GM21717 (cell line): Measurements from ENCODE around the gene HECTD2.
"Not testable (repeated sequence)": the region's sequence is repeated elsewhere in the genome, so short reads cannot be mapped to it uniquely, and the experiment has no call there.

Experiments used
- ATAC-seq: cut with Tn5 transposase; IDR thresholded peaks from one replicate; pipeline ENCODE4 v1.9.1; 2021; ENCODE audit warnings: mild to moderate bottlenecking, moderate library complexity; ENCODE audit not compliant: unreplicated experiment

HECTD2 gene

DNA sequence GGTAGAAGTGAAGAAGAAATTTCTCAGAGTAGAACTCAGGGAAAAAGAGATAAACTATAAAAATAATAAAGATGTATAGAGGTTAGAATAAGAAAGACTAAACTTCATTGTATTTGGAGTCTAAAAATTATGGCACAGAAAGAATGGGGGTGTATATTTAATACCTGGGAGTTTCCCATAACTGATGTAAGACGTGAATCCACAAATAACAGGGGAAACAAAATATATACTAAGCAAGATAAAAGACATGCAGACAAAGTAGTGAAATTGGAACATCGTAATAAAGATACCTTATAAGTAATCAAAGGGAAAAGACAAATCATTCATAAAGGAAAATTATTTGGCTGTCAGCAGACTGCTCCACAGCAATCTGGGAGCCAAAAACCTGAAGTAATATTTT lies 62.8 kb downstream of the HECTD2 start:
- no peak for ATAC-seq

DNA sequence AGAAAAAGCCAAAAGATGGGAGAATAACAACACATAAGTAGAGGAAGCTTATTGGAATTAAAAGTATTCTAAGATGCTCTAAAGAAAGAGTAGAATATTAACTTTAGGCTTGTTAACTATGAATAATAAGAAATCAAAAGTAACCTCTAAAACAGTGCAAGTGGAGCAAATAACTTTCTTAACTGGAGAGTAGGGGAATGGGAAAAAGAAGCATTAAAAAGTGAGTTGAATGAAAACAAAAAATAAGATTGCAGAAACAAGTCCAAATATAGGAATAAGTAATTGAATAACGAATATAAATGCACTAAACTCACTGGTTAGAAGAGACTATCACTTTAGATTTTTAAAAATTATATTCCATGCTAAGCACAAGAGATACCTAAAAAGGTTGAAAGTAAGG lies 63.9 kb downstream of the HECTD2 start:
- ATAC-seq: no peak

DNA sequence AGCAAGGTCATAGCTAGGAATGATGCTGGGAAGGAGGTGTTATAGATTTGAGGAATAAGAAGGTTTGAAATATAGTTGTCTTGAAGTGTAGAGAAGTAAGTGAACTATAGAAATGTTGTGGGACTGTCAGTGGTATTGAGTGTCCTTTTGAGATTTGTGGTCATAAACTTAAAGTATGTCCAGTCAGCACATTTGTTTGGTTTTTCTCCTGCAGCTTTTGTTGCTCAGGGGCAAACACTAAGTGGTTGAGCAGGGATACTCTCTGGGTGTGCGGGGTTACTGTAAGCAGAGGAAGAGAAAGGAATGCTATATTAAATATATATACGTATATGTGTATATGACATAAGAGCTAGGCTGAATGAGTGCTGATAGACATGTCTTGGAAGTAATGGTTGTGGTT lies 67.1 kb downstream of the HECTD2 start:
- no peak for ATAC-seq

DNA sequence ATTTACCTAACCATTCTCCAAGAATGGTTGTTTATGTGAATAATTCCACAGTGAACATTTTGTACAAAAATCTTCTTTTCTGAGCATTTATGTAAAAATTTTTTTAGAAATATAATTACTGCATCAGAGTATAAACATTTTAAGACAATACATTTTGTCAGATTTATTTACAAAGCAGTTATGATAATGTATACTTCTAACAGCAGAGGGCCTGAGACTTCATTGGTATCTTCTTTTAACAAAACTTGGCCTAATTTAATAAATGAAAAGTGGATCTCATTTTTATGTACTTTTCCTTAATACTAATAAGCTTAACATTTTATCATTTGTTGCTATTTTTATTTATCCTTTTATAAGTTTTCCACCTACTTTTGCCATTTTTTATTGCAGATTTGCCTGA lies 69.4 kb downstream of the HECTD2 start:
- ATAC-seq: no peak

DNA sequence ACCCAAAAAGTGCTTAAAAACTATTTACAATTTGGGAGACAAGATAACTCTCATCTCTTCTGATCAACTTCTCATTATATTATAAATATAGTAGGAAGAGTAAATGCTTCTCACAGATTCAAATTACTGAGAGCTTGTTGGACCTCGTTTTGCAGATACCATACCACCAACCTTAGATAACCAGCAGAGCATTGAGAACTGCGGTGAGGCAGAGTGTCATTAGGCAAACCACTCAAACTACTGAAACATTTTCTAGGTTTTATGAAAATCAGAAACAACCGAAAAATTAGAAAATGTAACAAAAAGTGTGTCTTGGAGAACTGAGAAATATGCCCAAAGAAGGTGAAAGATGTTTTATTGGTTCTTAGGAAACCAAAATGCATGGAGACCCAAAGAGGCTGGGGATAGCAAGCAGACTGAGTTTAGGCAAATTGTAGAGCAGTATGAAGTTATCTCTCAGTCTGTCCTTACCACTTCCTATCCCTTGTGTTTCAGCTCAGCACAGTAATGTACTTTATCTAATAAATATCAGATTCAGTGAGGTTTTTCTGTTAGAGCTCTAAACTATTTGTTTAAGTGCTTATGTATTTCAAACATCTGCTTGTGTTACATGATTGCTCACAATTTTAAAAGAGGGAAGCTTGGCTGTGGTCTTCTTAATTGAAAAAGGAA lies 77.9 kb downstream of the HECTD2 start:
- no peak for ATAC-seq

DNA sequence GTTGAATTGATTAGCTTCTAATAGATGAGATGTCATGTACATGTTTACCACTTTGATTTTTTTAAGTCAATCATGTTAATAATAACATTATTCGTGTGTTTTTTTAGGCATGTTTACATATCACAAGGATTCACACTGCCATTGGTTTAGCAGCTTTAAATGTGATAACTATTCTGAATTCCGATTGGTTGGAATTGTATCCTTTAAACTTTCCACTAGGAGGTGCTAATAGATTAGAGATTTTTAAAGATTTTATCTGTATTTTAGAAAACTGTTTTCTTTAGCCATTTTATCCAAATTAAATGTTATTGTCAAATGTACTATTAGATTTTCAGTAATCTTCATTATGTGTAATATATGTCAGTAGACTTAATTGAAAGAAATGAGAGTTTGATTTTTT lies 83.2 kb downstream of the HECTD2 start:
- ATAC-seq: no peak

DNA sequence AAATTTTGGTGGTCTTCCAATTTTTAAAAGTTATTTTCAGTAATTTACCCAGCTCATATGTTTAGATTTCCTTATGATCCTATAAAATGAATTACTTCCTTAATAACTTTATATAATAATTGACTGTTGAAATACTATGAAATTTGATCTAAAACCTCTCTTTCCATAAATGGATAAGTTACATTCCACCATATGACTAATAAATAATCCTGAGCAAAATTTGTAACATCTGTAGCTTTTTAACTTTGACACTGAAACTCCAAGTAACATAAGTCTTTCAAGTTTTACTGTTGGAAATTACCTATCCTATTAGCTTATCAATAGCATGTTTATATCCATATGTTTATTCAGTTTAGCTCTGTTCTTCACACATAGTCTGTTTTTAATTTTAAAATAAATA lies 85.3 kb downstream of the HECTD2 start:
- no peak for ATAC-seq

DNA sequence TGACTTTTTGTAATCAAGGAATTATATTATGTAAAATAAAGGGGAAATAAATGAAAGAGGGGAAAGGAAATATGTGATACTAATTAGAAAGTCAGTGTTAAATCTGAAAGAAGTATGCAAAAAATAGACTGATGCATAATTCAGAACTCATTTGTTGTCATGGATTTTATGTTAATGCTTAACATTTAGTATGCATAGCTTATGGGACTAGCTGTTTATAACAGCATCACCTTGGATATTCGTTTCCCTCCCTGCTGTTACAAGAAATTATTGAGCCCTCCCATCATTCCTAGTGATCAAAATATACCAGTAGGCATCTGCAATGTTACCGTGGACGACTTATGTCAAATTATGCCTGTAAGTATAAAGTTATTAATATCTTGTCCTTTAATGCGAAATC lies 85.9 kb downstream of the HECTD2 start:
- ATAC-seq: no peak

DNA sequence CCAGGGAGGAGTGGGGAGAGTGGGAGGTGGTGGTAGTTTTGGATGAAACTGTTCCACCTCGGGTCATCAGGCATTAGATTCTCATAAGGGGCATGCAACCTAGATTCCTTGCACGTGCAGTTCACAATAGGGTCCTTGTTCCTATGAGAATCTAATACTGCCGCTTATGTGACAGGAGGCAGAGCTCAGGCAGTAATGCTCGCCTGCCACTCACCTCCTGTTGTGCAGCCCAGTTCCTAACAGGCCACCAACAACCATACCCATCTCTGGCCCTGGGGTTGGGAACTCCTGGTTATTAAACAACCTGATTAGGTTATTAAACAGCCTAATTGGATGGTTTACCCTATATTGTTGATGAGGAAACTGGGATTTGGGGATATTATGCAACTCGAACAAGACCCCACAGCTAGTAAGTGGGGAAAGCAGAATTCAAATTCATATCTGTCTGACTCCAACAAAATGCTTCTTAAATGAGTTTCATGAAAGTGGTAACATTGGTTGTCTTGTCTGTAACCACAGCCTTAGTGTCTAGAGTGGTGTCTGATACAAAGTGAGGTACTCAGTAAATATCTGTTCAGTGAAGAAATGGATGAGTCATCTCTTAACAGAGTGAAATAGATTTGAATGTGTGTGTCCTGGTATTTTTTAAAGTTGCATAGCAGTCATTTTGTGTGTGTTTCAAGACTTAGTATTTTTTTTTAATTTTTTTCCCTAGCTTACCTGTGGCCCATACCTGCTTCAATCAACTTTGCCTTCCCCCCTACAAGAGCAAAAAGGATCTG lies 101.6 kb downstream of the HECTD2 start:
- ATAC-seq: no peak

DNA sequence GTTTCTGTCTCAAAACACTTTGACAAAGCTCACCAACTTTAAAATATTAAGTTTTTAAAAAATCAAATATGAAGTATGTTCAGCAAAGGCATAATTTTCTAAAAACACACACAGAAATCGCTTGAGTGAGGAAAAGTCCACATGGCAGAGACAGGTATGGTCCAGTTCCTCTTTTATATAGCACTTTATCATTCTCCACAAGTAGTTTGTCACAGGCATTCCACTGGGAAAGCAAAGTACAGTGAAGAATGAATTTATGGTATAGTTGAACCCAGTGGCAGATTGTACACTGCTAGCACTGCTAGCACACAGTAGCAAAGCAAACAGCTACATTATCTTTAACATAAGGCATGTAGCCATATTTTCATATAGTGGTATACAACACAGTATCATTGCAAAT lies 102.3 kb downstream of the HECTD2 start:
- ATAC-seq: no peak

DNA sequence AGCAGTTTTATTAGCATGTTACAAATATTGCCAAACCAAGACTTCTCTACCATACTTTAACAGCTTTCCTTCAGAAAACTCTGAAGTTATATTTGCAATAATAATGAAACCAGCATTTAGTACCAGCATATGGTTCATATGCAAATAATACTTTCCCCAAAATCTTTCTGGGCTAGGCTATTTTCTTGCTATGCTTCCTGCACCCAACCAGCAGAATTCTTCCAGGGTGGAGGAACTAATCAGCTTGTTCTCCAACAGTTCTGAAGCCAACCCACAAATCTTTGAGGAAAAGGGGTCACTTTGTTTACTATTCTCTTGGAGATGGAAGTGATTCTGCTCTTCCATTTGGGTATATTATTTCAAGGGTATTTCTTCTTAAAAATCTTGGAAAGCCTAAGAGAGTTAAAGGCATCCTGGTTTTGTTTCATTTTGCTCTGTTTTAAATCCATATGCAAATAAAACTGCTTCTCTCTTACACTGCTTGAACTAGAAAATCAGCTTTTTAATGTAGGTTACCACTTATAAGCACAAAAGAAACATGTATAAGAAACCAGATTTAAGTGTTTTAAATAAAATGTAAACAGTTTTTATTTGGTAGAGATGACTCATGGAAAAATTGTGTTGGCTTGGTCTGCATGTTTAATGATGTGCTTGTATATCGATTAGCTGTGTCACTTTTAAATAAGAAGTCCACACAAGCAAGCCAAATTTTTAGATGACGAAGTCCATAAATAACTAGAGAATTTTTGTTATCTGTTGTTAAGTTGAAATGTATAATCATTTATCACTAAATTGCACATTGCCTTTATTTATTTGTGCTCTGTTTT lies 103.7 kb downstream of the HECTD2 start:
- ATAC-seq: no peak

DNA sequence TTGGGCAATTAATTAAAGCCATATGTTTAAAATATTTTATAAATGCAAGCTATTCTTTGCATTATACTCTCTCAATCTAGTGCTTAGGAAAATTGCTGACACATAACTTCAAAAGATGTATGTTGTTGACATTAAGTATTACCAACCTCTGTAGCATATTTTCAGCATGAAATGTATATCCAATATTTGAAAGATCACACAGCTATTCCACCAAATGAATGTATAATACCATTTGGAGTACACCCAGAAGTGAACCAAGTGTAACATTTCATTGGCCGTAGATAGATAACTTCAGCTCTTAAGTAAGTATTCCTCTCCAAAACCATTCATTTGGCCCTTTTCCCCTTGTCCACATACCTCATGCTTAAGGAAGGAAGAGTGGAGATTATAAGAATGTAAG lies 104.6 kb downstream of the HECTD2 start:
- ATAC-seq: no peak

DNA sequence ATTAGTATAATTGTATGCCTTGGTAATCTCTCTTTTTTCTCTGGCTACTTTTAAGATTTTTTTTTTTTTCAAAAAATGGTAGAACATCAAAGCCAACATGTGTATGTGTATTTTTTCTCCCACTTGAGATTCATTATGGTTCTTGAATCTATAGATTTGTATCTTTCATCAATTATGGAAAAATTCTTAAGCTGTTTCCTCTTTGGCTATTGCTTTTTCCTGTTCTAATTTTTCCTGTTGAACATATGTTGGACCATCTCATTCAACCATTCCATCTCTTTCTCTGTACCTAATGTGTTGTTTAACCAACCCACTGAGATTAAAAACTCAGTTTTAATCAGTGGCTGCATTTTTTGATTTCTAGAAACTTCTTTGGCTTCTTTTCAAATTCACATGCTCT lies 107.2 kb downstream of the HECTD2 start:
- ATAC-seq: no peak

DNA sequence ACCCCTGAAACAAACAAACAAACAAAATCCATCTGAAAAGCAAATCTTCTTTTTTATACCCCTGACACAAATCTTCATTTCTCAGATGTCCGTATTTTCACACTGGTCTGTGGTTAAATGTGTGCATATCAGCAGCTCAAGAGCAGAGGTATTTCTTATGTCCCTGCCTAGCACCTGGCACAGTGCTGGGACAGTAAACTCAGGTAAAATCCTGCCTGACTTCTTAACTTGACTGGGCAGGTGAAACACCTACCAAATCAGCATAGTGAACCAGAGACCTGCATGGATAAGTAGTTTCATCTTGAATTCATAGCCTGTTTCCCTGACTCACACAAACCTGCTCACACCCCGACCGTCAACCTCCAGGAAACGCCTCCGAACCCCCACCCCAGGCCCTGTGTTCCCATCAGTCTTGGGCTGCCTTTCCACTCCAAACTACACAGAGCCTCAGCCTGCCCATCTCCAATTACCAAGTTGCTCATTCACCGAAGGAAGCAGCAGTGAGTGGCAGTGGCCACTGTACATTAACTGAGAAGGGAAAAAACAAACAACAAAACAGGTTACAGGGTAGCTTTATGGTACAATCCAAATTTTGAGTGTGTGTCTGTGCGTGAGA lies 109.9 kb downstream of the HECTD2 start:
- no peak for ATAC-seq

DNA sequence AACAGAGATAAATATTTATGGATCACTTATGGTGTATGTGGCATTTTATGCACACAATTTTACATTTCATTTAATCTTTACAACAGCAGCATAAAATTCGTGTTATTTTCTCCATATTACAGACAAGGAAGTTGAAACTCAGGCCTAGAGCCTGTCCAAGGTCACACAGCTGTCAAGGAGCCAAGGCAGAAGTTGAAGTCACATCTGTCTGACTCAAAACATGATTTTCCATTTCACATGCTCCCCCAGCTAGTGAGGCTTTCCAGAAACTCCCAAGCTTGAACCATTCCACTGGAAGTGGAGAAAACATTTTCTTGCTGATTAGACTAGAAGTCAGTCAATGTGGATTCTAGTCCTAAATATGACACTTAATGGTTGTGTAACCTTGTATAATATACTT lies 110.5 kb downstream of the HECTD2 start:
- ATAC-seq: no peak

DNA sequence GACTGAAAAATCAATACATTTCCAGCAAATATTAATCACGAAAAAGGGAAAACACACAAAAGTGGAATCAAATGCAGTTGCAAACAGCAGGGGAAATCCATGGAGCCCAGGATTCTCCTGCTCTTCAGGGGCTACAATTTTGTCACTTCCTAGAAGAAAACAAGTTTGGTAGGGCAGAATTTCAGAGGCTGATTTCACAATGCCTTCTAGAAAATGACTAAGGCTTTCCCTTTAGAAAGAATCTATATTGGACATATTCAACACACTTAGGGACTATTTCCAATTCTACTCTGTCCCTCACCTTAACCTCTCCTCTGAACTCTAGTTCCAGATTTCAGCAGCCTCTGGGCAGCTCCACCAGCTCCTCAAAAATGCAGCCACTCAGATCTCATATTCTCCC lies 111.3 kb downstream of the HECTD2 start:
- no peak for ATAC-seq

DNA sequence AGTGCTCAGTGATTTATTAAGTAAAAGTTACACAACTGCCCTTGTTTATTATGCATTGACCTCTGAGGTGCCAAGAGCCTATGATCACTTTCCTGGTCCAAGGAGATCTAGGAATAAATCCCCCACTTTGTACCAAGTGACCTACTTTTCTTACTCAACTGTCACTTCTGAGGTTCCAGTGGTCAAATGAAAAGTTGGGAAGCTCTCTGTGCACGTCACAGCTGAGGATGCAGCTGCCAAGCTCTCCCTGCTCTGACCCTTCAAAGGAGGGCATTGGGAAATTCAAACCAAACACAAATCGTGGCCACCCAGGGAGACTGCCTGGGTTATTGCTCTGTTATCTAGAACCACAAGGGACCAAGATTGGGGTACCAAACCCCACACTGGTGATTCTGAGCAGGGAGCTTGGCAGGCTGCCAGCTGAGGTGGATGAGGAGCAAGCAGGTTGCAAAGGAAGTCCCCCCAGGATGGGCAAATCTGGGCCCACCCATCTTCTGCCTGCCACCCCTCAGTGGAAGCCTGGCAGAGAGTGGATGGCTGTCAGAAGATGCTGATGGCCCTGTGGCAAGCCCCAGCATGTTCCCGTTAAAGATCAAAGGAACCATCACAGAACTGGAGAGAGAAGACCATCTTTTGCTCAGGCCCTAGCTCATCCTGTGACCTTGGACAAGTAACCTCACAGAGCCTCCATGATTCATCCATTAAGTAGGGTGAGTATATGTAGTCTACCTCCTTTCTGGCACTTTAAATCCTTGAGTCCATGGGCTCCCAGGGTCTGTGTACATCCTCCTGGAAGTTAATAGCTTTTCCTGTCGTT lies 116.0 kb downstream of the HECTD2 start:
- no peak for ATAC-seq

DNA sequence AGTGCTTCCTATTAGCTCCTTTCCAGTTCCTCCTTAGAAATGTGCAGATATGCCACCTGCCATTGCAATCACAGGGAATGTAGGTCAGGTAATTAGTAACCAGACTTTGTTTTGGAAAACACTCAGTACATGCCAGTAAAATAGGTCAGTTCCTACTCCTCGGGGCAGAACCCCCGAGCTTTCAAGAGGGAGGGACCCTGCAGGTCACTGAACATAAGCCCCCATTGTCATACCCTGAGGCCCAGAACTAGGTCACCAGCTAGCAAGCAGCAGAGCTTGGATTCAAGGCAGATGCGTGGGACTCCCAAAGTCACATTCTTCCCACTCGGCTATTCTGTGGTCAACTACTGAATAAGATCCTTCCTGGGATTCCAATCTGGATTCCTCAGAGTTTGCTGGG lies 117.9 kb downstream of the HECTD2 start:
- ATAC-seq: no peak

DNA sequence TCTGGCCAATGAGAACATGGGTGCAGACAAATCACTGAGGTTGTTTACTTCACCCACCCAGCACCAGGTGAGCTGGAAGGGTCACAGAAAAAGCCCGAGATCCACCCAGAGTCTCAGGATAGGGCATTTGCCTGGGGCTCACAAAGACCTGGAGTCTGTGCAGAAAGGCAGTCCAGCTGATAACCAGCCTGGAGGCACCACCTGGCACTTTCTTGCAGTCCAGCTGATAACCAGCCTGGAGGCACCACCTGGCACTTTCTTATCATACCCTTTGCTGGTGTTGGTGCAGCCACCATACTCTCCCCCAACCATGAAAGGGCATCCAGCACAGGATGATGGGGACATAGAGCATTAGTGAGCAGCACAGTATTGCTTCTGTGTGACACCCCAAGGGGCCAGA lies 118.6 kb downstream of the HECTD2 start:
- ATAC-seq: no peak

DNA sequence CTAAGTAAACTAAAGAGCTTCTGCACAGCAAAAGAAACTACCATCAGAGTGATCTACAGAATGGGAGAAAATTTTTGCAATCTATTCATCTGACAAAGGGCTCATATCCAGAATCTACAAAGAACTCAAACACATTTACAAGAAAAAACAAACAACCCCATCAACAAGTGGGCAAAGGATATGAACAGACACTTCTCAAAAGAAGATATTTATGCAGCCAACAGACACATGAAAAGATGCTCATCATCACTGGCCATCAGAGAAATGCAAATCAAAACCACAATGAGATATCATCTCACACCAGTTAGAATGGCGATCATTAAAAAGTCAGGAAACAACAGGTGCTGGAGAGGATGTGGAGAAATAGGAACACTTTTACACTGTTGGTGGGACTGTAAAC lies 124.6 kb downstream of the HECTD2 start:
- not testable (repeated sequence) for ATAC-seq

DNA sequence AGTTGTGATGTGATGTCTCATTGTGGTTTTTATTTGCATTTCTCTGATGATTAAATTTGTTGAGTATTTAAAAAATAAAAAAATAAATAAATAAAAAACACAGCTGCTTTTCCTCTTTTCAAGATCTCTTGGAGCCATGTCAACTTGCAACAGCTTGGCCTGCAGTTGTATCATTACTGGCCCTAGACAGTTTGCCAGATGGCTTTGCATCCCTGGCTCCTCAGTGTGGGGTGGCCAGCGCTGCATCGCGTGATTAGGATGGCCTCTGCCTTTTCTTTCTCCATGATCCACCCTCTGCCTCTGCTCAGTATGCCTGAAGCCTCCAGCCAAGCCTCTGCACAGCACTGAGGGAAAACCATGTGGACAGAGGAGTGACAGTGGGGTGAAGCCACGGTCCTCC lies 126.0 kb downstream of the HECTD2 start:
- no peak for ATAC-seq
